OCI-LY1 (cell line): Measurements from ENCODE around the gene TMEM181.

Experiments
- H2AFZ ChIP-seq: fragments of 200-600 bp; sonication (generic), shearing (Covaris generic); 2 replicates; pipeline ENCODE4 v1.6.0; 2014; ENCODE audit warnings: antibody characterized with exemption, mild to moderate bottlenecking, low read length
- H3F3A ChIP-seq: fragments of 200-600 bp; sonication (generic), shearing (Covaris generic); 2 replicates; pipeline ENCODE4 v1.6.0; 2014; ENCODE audit warnings: mild to moderate bottlenecking, antibody characterized with exemption, low read length, moderate library complexity; ENCODE audit not compliant: insufficient read depth
- H3K27ac ChIP-seq: fragments of 200-600 bp; sonication (generic); 2 replicates; pipeline ENCODE4 v1.5.1; 2014; ENCODE audit warnings: low read length, mixed run types, mild to moderate bottlenecking, low read depth; ENCODE audit not compliant: poor library complexity, severe bottlenecking
- H3K27me3 ChIP-seq: fragments of 200-600 bp; sonication (generic); 2 replicates; pipeline ENCODE4 v1.6.0; 2014; ENCODE audit warnings: antibody characterized with exemption, mild to moderate bottlenecking, low read length, moderate library complexity; ENCODE audit not compliant: insufficient read depth
- H3K36me3 ChIP-seq: fragments of 200-600 bp; sonication (generic); 2 replicates; pipeline ENCODE4 v1.6.1; 2014; ENCODE audit warnings: mild to moderate bottlenecking, antibody characterized with exemption, low read length, moderate library complexity, mixed read lengths; ENCODE audit not compliant: insufficient read depth
- H3K4me1 ChIP-seq: fragments of 200-600 bp; sonication (generic); 2 replicates; pipeline ENCODE4 v1.5.1; 2014; ENCODE audit warnings: mild to moderate bottlenecking, low read length, moderate library complexity; ENCODE audit not compliant: insufficient read depth, severe bottlenecking
- H3K4me2 ChIP-seq: fragments of 200-600 bp; sonication (generic), shearing (Covaris generic); 2 replicates; pipeline ENCODE4 v1.6.1; 2014; ENCODE audit warnings: low read length
- H3K4me3 ChIP-seq: fragments of 200-600 bp; sonication (generic); 2 replicates; pipeline ENCODE4 v1.5.1; 2014; ENCODE audit warnings: low read length, low read depth, mild to moderate bottlenecking, mixed read lengths; ENCODE audit not compliant: poor library complexity, severe bottlenecking
- H3K79me2 ChIP-seq: fragments of 200-600 bp; shearing (Covaris generic); 2 replicates; pipeline ENCODE4 v1.6.1; 2016; ENCODE audit warnings: mixed run types, low read length, mixed read lengths; ENCODE audit not compliant: insufficient read depth
- H3K9ac ChIP-seq: fragments of 200-600 bp; sonication (generic), shearing (Covaris generic); 2 replicates; pipeline ENCODE4 v1.6.1; 2014; ENCODE audit warnings: mild to moderate bottlenecking, low read length, mixed read lengths
- H3K9me2 ChIP-seq: fragments of 200-600 bp; sonication (generic), shearing (Covaris generic); 2 replicates; pipeline ENCODE4 v1.6.1; 2014; ENCODE audit warnings: low read depth, mild to moderate bottlenecking, low read length, mixed read lengths
- H3K9me3 ChIP-seq: fragments of 200-600 bp; shearing (Covaris generic); 2 replicates; pipeline ENCODE4 v1.6.1; 2014; ENCODE audit warnings: low read length, mixed read lengths
- H4K20me1 ChIP-seq: fragments of 200-600 bp; sonication (generic), shearing (Covaris generic); 2 replicates; pipeline ENCODE4 v1.6.0; 2016; ENCODE audit warnings: mild to moderate bottlenecking, low read length; ENCODE audit not compliant: insufficient read depth
- CTCF ChIP-seq: fragments of 200-600 bp; sonication (generic), shearing (Covaris generic); IDR thresholded peaks from 2 replicates; pipeline ENCODE4 v1.5.1; 2017; ENCODE audit warnings: mild to moderate bottlenecking, antibody characterized with exemption, low read length, moderate library complexity, mixed read lengths
- EZH2 ChIP-seq: fragments of 200-600 bp; sonication (generic), shearing (Covaris generic); IDR thresholded peaks from 2 replicates; pipeline ENCODE4 v1.8.0; 2017; ENCODE audit warnings: borderline replicate concordance, mixed run types, mild to moderate bottlenecking, antibody characterized with exemption, low read length, moderate library complexity, mixed read lengths

Gene TMEM181

GRCh38 chr6:158661156-158661685, 101.3 kb downstream of the TMEM181 start:
- Histone ChIP-seq H3K27ac (no peak overlapping the region), H3K36me3 (no peaks in the 10 kb centered on the region), H3K4me1 (no peaks in the 10 kb centered on the region), H4K20me1 (no peaks in the 10 kb centered on the region), H3K4me3 (no peak overlapping the region), H3K9ac (no peak overlapping the region), H3K9me2 (no peaks in the 10 kb centered on the region), H3K27me3 (0 out of 2 replicates have a peak, but pooled peaks cover 8% of the 10 kb centered on the region), H3K4me2 (no peak overlapping the region), H3F3A (no peaks in the 10 kb centered on the region), H3K79me2 (no peaks in the 10 kb centered on the region), H2AFZ (no peak overlapping the region), H3K9me3 (no peaks in the 10 kb centered on the region)
- TF ChIP-seq EZH2, result no peak
- TF ChIP-seq CTCF, result no peak

- Histone ChIP-seq H3K27me3 (0 out of 2 replicates have a peak, but pooled peaks cover 12% of the 10 kb centered on the region), H3K4me2 (no peak overlapping the region), H3K9ac (no peak overlapping the region), H3F3A (no peaks in the 10 kb centered on the region), H3K9me2 (no peaks in the 10 kb centered on the region), H3K27ac (no peak overlapping the region), H3K4me3 (no peak overlapping the region), H4K20me1 (no peaks in the 10 kb centered on the region), H3K4me1 (no peaks in the 10 kb centered on the region), H3K9me3 (no peaks in the 10 kb centered on the region), H2AFZ (no peak overlapping the region), H3K36me3 (no peaks in the 10 kb centered on the region), H3K79me2 (no peaks in the 10 kb centered on the region)
- TF ChIP-seq EZH2 (no peak), CTCF (no peak)
Measured at GRCh38 chr6:158662607-158662953, 102.7 kb downstream of the TMEM181 start.

- Histone ChIP-seq H3F3A (no peaks in the 10 kb centered on the region), H3K36me3 (no peaks in the 10 kb centered on the region)
Measured at GRCh38 chr6:158662954-158663624, 103.2 kb downstream of the TMEM181 start.

More at GRCh38 chr6:158662954-158663624, 103.2 kb downstream of the TMEM181 start:
- Histone ChIP-seq H4K20me1 (no peaks in the 10 kb centered on the region), H3K4me3 (no peak overlapping the region), H3K27me3 (0 out of 2 replicates have a peak, but pooled peaks cover 12% of the 10 kb centered on the region), H3K9me3 (no peaks in the 10 kb centered on the region), H2AFZ (no peak overlapping the region), H3K27ac (no peak overlapping the region), H3K4me1 (no peaks in the 10 kb centered on the region), H3K79me2 (no peaks in the 10 kb centered on the region), H3K9me2 (no peaks in the 10 kb centered on the region), H3K9ac (no peak overlapping the region), H3K4me2 (no peak overlapping the region)
- TF ChIP-seq CTCF, result no peak
